GM06990 (cell line): ENCODE measurements around the gene ABCA8.

Experiments
- DNase-seq: peaks from one replicate; pipeline ENCODE4 v3.0.0-alpha.2; 2011; ENCODE audit not compliant: insufficient read length; ENCODE audit errors: extremely low read depth
- H3K27me3 ChIP-seq: replicated peaks from 2 replicates; pipeline ENCODE4 v1.6.0; 2011; ENCODE audit warnings: low read length; ENCODE audit not compliant: control insufficient read depth, insufficient read depth
- H3K36me3 ChIP-seq: 2 replicates; pipeline ENCODE4 v1.5.1; 2011; ENCODE audit warnings: low read length; ENCODE audit not compliant: control insufficient read depth, insufficient read depth
- H3K4me3 ChIP-seq: replicated peaks from 2 replicates; pipeline ENCODE4 v1.5.1; 2011; ENCODE audit warnings: low read depth, mild to moderate bottlenecking, control low read depth, low read length
- CTCF ChIP-seq: IDR thresholded peaks from 2 replicates; pipeline ENCODE4 v1.5.1; 2011; ENCODE audit warnings: low read length, control low read depth, mild to moderate bottlenecking, inconsistent platforms; ENCODE audit not compliant: insufficient read depth, poor library complexity, severe bottlenecking

The ABCA8 gene

GRCh38 chr17:68886401-68886800 is 68.8 kb downstream of the ABCA8 start:
- Histone ChIP-seq H3K4me3 (no peak overlapping the region), H3K36me3 (no peaks in the 10 kb centered on the region), H3K27me3 (no peaks in the 10 kb centered on the region)
- no peak for DNase-seq
- no peak for TF ChIP-seq CTCF

- DNase-seq: no peak
Measured at GRCh38 chr17:68884888-68885287, 70.3 kb downstream of the ABCA8 start.

GRCh38 chr17:68878226-68878885 is 76.8 kb downstream of the ABCA8 start:
- H3K27me3 ChIP-seq: no peaks in the 10 kb centered on the region; the same call in 1 of the 2 replicates
- no peaks in the 10 kb centered on the region for H3K36me3 ChIP-seq
- TF ChIP-seq CTCF: no peak
- no peak overlapping the region for H3K4me3 ChIP-seq
- no peak for DNase-seq

More at GRCh38 chr17:68884888-68885287, 70.3 kb downstream of the ABCA8 start:
- no peak for TF ChIP-seq CTCF
- H3K36me3 ChIP-seq: no peaks in the 10 kb centered on the region
- no peaks in the 10 kb centered on the region for H3K27me3 ChIP-seq
- no peak overlapping the region for H3K4me3 ChIP-seq

GRCh38 chr17:68871447-68871846 is 83.7 kb downstream of the ABCA8 start:
- no peak for TF ChIP-seq CTCF
- no peak for DNase-seq
- Histone ChIP-seq H3K27me3 (no peaks in the 10 kb centered on the region), H3K4me3 (no peak overlapping the region), H3K36me3 (no peaks in the 10 kb centered on the region)

- Histone ChIP-seq H3K36me3 (no peaks in the 10 kb centered on the region), H3K27me3 (no peaks in the 10 kb centered on the region), H3K4me3 (no peak overlapping the region)
- TF ChIP-seq CTCF: no peak
- DNase-seq: no peak
Measured at GRCh38 chr17:68870976-68871375, 84.2 kb downstream of the ABCA8 start.
